Measurements from ENCODE around the gene DDB1.

GRCh38 chr11:61340979-61341378 lies 8.1 kb upstream of the DDB1 start:
- no peak for TF ChIP-seq GATA2 (IDR thresholded peaks at IDR 0.05; ENCODE audit: low read depth, low read length)
- no peak for TF ChIP-seq GATA3 (IDR thresholded peaks at IDR 0.05; ENCODE audit: low read depth, low read length)
